Suprapubic skin (tissue), 4 donors: ENCODE measurements around the gene TNNI3K. TPM values are rescaled to one million over a fixed set of nuclear protein-coding genes. Genes with fewer than 3 reads are reported as not detected.

Source experiments
- DNase-seq, 2 donors: peaks; one replicate each; pipeline ENCODE4 v3.0.0-alpha.2; 2019; ENCODE audit warnings: low spot score in 2 of 2
- H3K27ac ChIP-seq: fragments of 200-600 bp; sonication (generic); one replicate; pipeline ENCODE4 v1.5.1; 2019
- H3K27me3 ChIP-seq: fragments of 200-600 bp; sonication (generic); one replicate; pipeline ENCODE4 v1.5.1; 2019
- H3K36me3 ChIP-seq: fragments of 200-600 bp; sonication (generic); one replicate; pipeline ENCODE4 v1.5.1; 2019
- H3K4me1 ChIP-seq: fragments of 200-600 bp; sonication (generic); one replicate; pipeline ENCODE4 v1.5.1; 2019
- H3K4me3 ChIP-seq: fragments of 200-600 bp; sonication (generic); one replicate; pipeline ENCODE4 v1.5.1; 2019; ENCODE audit warnings: mild to moderate bottlenecking
- H3K9me3 ChIP-seq: fragments of 200-600 bp; sonication (generic); one replicate; pipeline ENCODE4 v1.5.1; 2019
- CTCF ChIP-seq, 2 donors: fragments of 200-600 bp in 1 of 2; fragments of 450-650 bp in 1 of 2; sonication (generic) in 1 of 2; IDR thresholded peaks; one replicate each; pipeline ENCODE4 v1.5.1; 2016 to 2019; ENCODE audit warnings: antibody characterized with exemption in 2 of 2, mild to moderate bottlenecking in 1 of 2, moderate library complexity in 1 of 2
- EP300 ChIP-seq: sonication (generic); formaldehyde crosslinking; IDR thresholded peaks from one replicate; pipeline ENCODE4 v1.6.1; 2017; ENCODE audit warnings: antibody characterized with exemption
- POLR2A ChIP-seq, 2 donors: fragments of 450-650 bp; IDR thresholded peaks; one replicate each; pipeline ENCODE4 v1.6.1; 2017; ENCODE audit warnings: antibody characterized with exemption in 2 of 2, mild to moderate bottlenecking in 2 of 2, moderate library complexity in 2 of 2
- POLR2AphosphoS5 ChIP-seq, 3 donors: sonication (generic); formaldehyde crosslinking; IDR thresholded peaks; one replicate each; pipeline ENCODE4 v1.6.1; 2017; ENCODE audit warnings: antibody characterized with exemption in 3 of 3
- WGBS: methylation state at CpG from one replicate; pipeline ENCODE4 v1.1.5; 2018; 5-methylcytosine and 5-hydroxymethylcytosine counted together
- total RNA-seq, 4 donors: library from RNA; depleted of rRNA; stranded (reverse); fragments of >200 nt; gene quantifications; one replicate each; pipeline ENCODE4 v1.1.0, GENCODE V29; 2016

Gene TNNI3K
- total RNA-seq, 4 donors from 2014 or later: 0.76 to 3.2 (median 1.1) TPM; not detected in 1

GRCh38 chr1:74453277-74453676, 218.1 kb downstream of the TNNI3K start:
- Histone ChIP-seq H3K9me3 (no peaks in the 10 kb centered on the region), H3K4me1 (no peaks in the 10 kb centered on the region), H3K4me3 (no peak overlapping the region), H3K36me3 (no peaks in the 10 kb centered on the region), H3K27ac (no peak overlapping the region), H3K27me3 (no peaks in the 10 kb centered on the region)
- no peak for DNase-seq
- no peak for TF ChIP-seq EP300
- TF ChIP-seq CTCF (IDR thresholded peaks at IDR 0.05): no peak
- TF ChIP-seq POLR2AphosphoS5 (IDR thresholded peaks at IDR 0.05): no peak
- TF ChIP-seq POLR2A (IDR thresholded peaks at IDR 0.05): no peak
- 65% methylated on average over 2 of the region's 2 CpGs for WGBS

GRCh38 chr1:74455390-74455789, 220.2 kb downstream of the TNNI3K start:
- H3K4me1 ChIP-seq: no peaks in the 10 kb centered on the region
- no peaks in the 10 kb centered on the region for H3K9me3 ChIP-seq
- no peak overlapping the region for H3K27ac ChIP-seq
- no peaks in the 10 kb centered on the region for H3K27me3 ChIP-seq
- TF ChIP-seq EP300 (no peak), POLR2A (IDR thresholded peaks at IDR 0.05) (no peak), CTCF (IDR thresholded peaks at IDR 0.05) (no peak), POLR2AphosphoS5 (IDR thresholded peaks at IDR 0.05) (no peak)
- no peak for DNase-seq
- no peaks in the 10 kb centered on the region for H3K36me3 ChIP-seq
- no peak overlapping the region for H3K4me3 ChIP-seq

- WGBS: 71% methylated on average over 2 of the region's 2 CpGs
- no peaks in the 10 kb centered on the region for H3K9me3 ChIP-seq
- no peak for DNase-seq
- TF ChIP-seq POLR2AphosphoS5 (IDR thresholded peaks at IDR 0.05) (no peak), EP300 (no peak), CTCF (IDR thresholded peaks at IDR 0.05) (no peak), POLR2A (IDR thresholded peaks at IDR 0.05) (no peak)
- H3K4me3 ChIP-seq: no peak overlapping the region
- H3K27me3 ChIP-seq: no peaks in the 10 kb centered on the region
- H3K4me1 ChIP-seq: no peaks in the 10 kb centered on the region
- H3K27ac ChIP-seq: no peak overlapping the region
- H3K36me3 ChIP-seq: no peaks in the 10 kb centered on the region
Measured at GRCh38 chr1:74457253-74457652, 222.1 kb downstream of the TNNI3K start.

- H3K27me3 ChIP-seq: no peaks in the 10 kb centered on the region
- no peaks in the 10 kb centered on the region for H3K9me3 ChIP-seq
- no peak for TF ChIP-seq POLR2A (IDR thresholded peaks at IDR 0.05)
- TF ChIP-seq CTCF (IDR thresholded peaks at IDR 0.05): no peak
- no peak for TF ChIP-seq EP300
- no peak for TF ChIP-seq POLR2AphosphoS5 (IDR thresholded peaks at IDR 0.05)
- H3K27ac ChIP-seq: peak overlapping the region; percentile 51
- 47% methylated on average over 9 of the region's 9 CpGs for WGBS
- H3K36me3 ChIP-seq: no peaks in the 10 kb centered on the region
- no peaks in the 10 kb centered on the region for H3K4me1 ChIP-seq
- H3K4me3 ChIP-seq: no peak overlapping the region
- no peak for DNase-seq
Measured at GRCh38 chr1:74463333-74463988, 228.3 kb downstream of the TNNI3K start.

- Histone ChIP-seq H3K4me1 (no peaks in the 10 kb centered on the region), H3K9me3 (no peaks in the 10 kb centered on the region), H3K4me3 (no peak overlapping the region), H3K27me3 (no peaks in the 10 kb centered on the region), H3K36me3 (no peaks in the 10 kb centered on the region), H3K27ac (peak overlapping the region; percentile 51)
- TF ChIP-seq EP300 (no peak), POLR2A (IDR thresholded peaks at IDR 0.05) (no peak), POLR2AphosphoS5 (IDR thresholded peaks at IDR 0.05) (no peak), CTCF (IDR thresholded peaks at IDR 0.05) (no peak)
- DNase-seq: no peak
- WGBS: 72% methylated on average over 6 of the region's 6 CpGs
Measured at GRCh38 chr1:74464037-74464436, 228.8 kb downstream of the TNNI3K start.
